Measurements from ENCODE around the gene GRM4.

Gene GRM4

DNA sequence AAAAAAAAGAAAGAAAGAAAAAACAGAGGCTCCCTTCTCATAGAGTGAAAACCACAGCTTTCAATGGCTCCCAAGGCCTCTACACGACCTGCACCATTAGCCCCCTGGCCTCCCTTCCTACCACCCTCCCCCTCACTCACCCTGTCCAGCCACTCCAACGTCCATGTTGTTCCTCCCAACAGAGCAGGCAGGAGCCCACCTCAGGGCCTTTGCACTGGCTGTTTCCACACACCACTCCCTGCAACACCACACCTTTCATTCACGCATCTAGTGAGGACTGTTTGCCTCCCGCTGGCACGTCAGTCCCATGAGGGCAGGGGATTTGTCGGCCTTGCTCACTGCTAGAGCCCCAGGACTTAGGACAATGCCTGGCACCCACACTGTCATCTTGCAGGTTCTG is 39.5 kb downstream of the GRM4 start:
- DNase-seq (ENCODE audit: low read depth), result no peak

DNA sequence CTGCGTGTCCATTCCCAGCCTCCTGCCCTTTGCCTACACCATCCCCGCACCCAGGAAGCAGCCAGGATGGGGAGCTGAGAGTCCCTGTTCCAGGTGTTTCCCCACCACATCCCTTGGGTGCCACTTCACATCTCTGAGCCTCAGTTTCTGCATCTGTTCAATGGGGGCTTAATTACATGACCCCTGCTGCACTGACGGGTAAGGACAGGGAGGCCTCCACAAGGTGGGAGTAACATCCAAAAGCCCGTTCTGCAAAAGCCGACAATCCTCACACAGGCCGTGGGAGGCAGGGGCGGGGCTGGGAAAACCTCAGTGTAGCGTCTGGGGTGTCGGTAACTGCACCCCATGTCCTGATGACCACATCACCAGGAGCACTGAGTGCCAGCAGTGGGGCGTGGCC is 41.3 kb downstream of the GRM4 start:
- no peak for DNase-seq (ENCODE audit: low read depth)

DNA sequence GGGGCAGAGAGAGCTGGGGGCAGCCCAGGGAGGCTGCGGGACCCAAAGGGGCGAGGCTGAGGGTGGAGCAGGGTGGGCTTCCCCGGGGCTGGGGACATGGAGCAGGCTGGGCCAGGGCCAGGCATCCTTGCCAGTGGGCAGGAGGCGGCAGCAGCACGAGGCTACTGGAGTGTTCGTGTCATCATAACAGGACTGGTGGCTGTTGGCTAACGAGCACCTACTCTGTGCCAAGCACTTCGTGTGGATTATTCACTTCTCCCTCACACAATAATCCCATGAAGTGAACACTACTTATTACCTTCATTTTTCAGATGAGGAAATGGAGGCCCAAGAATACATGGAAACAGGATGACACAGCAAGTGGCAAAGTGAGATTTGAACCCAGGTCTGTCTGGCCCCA is 41.7 kb downstream of the GRM4 start:
- no peak for DNase-seq (ENCODE audit: low read depth)

DNA sequence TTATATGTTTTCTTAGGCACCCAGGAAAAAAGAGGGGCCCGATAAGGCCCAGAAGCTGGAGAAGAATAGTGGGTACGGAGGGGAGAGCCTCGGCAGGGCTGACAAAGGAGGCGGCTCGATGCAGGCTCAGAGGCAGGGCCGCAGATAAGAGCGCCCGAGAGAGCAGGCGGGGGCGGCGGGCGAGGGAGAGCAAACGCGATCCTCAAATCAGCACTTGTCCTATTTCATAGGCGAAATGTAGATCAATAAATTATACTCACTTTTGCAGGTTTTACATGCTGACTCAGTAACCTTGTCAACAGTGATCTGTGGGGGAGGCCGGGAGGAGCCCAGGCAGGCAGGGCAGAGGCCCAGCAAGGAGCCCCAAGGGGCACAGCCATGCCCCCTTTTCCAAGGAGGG is 42.6 kb downstream of the GRM4 start:
- DNase-seq (ENCODE audit: low read depth), result no peak

DNA sequence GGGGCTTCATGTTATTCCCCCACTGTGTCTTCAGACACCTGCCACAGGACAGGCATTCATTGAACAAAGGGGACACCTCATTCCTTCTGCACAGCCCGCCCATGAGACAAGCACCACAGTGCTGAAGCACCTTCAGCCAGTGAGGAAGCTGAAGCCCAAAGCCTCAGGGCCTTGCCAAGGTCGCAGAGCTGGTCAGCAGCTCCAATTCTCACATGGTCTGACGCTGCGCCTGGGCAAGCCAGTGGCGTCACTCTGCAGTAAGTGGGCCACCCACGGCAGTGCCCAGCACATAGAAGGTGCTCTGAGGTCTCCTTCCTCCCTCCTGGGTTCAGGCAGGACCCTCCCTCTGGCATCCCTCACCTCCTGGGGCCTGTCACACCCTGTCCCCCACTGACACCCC is 43.2 kb downstream of the GRM4 start:
- DNase-seq (ENCODE audit: low read depth), result no peak

DNA sequence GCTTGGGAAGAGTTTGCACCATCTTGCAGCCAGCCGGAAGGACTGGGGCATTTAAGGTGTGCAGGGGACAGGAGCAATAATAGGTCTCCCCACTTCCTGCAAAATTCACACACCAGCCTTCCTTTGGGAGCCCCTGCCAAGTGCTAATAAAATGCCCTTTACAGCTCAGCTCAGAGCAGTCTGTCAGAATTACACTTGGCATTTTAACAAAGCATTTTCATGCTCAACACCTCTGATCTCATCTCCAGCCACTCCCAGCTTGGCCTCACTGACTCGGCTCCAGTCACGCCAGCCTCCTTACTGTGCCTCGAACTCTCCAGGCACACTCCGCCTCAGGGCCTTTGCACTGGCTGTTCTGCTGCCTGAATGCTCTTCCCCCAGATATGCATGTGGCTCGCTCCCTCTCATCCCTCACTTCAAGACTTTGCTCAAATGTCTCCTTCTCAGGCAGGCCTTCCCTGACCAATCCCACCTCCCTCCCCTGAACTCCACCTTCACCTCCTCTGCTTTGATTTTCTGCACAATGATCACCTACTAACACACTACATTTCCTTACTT is 43.7 kb downstream of the GRM4 start:
- no peak for DNase-seq (ENCODE audit: low read depth)

DNA sequence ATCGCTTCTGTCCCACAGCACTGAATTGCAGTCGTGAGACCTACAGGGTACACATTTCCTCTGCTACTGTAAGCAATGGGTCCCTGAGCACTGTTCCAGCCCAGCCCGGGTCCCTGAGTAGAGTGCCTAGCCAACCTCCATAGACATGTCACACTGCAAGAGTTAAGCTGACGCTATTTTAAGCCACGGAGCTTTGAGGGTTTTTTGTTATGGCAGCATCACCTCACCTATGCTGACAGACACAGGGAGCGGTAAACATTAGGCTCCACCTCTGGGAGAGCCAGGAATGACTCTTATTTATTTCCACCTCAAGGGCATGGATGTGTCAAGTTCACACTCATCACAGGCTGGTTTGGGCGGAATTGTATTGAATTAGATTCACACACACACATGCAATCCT is 45.1 kb downstream of the GRM4 start:
- DNase-seq (ENCODE audit: low read depth), result no peak

DNA sequence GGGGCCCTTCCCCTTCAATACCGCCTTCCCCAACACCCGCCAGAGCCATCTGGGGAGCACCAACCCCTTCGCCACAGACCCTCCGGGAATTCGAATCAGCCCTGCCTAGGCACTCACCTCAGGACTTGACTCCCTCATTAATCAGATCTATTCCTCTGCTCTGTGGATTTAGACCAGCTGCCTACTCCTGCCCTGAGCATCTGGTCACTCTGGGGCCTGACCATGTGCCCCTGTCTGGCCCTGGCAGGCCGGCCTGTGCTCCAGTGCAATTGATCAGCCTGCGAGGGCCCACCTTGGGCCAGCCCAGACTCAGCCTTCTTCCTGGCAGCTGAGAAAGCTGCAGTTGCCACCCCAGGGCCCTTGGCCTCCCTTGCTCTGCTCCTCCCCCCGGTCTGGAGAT is 46.0 kb downstream of the GRM4 start:
- DNase-seq (ENCODE audit: low read depth), result no peak

DNA sequence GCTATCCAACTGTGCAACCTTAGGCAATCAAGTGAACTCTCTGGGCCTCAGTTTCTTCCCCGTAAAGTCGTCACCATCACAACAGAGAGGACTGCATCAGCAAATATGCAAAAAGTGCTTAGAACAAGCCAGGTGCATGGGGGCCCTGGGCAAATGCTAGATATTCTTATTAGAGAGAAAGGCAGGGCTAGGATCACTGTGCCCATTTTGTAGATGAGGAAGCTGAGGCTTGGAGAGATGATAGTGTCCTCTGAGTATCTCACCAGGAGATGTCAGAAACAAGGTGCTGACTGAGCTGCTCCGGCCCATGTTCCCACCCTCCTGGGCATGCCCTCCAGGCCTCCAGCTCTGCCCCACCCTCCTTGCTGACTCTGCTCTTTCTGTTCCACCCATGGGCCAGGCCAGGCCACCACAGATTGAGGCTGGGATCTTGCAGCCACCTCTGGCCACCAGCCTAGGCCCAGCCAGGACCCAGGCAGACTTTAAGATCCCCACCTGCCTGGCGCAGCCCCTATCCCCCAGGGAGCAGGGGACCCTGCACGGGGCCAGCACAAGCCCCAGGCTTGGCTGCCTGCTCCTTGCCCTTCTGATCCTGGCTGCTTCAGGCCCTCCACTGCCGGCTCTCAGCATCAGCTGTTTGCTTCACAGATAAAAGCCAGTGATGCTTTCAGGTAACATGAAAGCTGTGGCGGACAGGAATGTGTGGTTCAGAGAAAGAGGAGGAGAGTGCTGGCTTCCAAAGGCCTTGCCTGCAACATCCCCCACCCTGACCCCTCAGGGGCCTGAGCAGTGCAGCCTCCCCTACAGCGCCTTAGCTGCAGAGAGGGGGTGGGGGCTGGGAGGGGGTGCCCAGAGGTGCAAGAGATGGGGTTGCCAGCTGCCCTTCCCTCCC is 47.6 kb downstream of the GRM4 start:
- DNase-seq (ENCODE audit: low read depth), result no peak

DNA sequence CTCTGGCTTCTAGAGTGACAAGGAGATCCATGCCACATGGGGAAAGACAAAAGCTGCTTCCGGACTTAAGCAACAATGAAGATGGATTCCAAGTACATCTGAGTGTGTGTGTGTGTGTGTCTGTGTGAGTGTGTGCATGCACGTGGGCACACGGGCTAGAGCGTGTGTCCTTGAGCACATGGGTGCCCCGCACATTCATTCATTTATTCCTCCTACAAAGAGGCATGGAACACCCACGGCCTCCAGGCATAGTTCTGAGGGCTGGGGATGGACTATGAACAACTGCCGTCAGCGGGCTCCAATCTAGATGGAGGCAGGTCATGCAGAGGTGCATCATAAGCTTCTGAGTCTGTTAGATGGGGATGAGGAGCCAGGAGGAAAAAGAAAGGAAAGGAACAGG is 49.1 kb downstream of the GRM4 start:
- DNase-seq (ENCODE audit: low read depth), result no peak

DNA sequence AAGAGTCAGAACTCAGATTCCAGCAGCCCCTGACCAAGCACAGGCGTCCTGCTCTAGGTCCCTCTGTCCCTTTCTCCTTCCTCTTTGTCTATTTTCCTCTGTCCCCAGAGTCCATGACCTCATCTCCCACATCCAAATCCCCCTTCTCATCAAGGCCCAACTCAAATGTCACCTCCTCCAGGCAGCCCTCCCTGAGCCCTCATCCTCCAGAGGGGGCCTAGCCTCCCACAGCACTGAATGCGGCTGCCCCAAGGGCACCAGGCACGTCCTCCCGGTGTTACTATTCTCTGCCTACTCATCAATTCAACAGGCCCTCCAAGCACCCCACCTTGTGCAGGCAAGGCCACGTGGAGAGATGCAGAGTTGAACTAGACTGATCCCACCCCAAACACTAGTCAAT is 49.7 kb downstream of the GRM4 start:
- no peak for DNase-seq (ENCODE audit: low read depth)

DNA sequence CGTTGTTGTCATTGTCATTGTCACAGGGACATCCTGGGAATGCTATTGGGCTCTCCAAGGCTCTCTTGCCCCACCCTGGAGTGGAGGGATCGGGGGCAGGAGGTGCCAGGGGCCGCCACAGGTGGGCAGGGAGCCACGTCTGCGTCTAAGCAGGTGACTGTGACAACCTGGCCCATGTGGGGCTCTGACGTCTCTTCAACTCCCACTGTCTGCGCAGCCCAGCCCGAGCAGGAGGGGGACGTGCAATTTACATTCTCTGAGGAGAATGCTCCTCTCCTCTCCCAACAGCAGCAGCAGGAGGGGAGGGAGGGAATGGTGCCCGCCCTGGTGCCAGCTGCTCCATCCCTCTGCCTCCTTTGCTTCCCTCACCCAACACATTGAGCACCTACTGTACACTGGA is 50.1 kb downstream of the GRM4 start:
- DNase-seq (ENCODE audit: low read depth), result no peak

DNA sequence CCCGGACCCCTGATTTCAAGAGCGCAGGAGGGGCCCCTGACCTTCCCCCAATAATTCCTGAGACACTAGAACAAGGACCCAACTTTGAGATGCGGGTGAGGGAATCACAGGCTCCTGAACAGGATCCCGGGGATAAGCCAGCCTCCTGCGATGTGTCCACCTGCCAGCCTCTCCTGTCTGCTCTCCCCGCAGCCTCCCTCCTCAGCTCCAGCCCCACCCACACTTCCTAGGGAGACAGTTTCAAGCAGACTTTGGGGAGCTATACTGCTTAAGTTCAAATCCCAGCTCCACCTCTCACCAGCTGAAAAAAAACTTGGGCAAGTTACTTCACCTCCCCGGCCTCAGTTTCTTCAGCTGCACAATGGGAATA is 50.8 kb downstream of the GRM4 start:
- DNase-seq (ENCODE audit: low read depth), result no peak

DNA sequence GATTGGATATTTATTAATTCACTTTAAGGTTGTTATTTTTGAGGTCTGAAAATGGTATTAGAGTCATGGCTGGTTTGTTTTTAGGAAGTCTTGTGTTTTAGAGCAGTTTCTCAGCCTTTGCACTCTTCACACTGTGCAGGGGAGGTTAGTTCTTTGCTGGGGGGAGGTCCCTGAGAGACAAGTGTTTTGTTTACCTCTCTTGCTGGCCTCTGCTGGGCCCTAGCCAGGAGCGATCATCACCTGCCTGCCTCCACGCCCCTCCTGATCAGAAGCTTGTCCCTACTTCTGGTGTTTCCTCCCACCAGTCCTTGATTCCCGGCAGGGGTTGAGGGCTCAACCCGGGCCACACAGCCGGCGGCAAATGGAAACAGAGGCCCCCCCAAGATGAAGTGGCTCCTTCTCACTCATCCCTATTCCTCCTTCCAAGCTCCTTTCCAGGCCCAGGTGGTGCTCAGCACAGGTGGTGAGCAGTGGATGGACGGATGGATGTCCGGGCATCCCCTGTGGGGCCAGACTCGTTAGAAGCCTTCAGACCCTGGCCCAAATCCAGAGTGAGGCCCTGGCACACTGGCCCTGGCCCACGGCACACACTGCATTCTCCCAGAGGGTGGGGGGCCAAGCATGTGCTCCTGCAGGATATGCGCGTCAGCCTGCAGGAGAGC is 51.3 kb downstream of the GRM4 start:
- no peak for DNase-seq (ENCODE audit: low read depth)

DNA sequence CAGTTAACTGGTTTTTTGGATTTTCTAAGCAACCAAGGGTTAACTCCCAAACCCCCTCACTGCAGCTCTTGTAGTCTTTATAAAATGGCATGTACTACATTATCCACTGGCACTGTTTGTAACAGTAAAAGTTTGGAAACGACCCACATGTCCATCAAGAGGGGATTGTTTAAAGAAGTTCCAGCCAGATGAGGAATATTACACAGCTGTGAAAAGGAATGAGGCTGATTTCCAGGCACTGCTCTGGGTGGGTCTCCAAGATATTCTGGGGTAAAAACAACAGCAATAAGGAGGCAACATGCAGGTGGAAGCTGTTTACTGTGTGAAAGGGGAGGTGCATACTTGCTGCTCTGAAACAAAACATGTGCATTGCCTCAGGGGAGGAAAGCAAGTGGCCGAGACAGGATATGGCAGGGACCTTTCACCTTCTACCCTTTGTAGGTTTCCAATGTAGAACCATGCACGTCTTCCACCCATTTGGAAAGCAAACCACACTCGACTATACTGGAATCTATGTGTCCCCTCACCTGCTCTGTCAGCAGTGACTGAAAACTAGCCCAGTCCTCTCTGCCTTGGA is 51.9 kb downstream of the GRM4 start:
- no peak for DNase-seq (ENCODE audit: low read depth)

DNA sequence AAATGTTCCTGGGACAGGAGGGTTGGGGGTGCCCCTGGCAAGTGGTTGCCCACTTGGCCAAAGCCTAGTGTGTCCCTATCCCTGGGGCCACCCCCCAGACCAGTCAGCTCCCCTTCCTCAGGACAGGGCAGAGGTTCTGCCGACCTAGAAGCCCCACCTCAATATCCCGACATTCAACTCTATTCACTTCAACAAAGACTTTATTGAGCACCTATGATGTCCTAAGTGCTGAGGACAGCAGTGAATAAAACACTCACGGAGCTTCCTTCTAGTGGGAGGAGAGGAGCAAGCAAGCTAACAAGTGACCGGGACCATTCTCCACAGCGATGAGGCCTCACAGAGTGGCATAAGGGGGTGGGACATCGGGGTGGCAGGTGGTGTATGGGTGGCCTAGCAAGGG is 52.7 kb downstream of the GRM4 start:
- no peak for DNase-seq (ENCODE audit: low read depth)

DNA sequence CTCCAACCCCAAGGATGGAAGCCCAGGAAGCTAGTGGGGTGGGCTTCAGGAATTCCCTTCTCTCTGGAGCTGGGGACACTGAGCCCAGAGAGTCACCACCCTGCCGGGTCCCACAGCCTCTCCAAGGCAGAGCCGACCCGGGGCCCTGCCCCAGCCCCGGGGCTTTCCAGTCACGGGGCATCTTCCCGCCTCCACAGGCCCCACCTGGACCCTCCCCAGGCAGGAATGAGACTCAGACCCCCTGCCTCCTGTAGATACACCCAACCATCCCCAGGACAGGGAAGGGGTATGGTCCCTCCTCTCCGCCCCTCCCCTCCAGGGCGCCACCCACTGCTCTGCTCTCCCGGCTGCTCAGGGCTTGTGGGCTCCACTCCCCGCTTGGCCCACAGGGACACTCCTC is 53.3 kb downstream of the GRM4 start:
- DNase-seq (ENCODE audit: low read depth), result no peak

DNA sequence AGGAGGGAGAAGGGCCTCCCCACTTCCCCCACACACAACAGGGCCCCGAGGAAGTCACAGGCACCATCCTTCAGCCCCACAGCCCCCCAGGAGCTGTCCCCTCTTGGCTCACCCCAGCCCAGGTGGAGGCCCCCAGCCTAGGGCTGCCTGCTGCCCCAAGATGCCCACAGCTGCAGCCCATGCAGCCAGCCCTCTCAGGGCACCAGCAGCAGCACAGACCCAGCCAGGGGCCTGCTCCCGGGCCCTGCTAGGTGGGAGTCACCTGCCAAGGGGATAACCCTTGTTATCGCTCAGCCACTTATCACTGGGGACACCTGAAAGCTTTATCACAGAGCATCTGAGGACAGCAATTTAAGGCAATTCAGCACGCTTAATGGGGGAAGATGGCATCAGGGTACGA is 55.0 kb downstream of the GRM4 start:
- DNase-seq (ENCODE audit: low read depth), result no peak

DNA sequence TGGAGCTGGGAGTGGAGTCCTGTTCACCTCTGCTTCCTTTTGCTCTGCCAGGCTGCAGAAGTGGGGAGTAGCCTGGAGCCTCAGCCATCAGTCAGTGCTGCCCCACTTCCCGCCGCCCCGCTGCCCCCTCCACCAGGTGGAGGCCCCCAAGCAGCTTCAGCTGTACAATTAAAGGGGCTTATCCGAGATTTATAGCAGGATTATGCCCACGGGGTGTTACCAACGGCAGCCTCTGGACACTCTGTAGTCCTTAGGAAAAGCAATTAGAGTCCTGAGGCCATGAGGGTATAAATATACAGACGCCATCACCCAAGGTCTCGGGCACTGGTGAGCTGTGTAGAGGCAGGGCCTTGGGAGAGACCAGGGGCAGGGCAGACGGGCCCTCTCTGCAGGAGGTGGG is 55.4 kb downstream of the GRM4 start:
- DNase-seq (ENCODE audit: low read depth), result no peak

DNA sequence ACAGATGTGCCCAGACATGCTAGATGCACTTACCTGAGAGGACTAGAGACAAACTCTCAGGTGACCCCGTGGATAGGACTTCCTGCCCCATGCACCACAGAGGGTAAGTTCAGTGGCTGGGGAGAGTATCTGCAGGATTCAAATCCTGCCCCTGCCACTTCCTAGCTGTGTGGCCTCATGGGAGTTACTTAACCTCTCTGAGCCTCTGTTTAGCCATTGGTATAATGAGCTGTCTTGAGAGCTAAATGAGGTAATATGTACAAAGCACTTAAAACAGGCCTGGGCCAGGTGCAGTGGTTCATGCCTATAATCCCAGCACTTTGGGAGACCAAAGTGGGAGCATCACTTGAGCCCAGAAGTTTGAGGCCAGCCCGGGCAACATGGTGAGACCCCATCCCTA is 59.3 kb downstream of the GRM4 start:
- no peak for DNase-seq (ENCODE audit: low read depth)

DNA sequence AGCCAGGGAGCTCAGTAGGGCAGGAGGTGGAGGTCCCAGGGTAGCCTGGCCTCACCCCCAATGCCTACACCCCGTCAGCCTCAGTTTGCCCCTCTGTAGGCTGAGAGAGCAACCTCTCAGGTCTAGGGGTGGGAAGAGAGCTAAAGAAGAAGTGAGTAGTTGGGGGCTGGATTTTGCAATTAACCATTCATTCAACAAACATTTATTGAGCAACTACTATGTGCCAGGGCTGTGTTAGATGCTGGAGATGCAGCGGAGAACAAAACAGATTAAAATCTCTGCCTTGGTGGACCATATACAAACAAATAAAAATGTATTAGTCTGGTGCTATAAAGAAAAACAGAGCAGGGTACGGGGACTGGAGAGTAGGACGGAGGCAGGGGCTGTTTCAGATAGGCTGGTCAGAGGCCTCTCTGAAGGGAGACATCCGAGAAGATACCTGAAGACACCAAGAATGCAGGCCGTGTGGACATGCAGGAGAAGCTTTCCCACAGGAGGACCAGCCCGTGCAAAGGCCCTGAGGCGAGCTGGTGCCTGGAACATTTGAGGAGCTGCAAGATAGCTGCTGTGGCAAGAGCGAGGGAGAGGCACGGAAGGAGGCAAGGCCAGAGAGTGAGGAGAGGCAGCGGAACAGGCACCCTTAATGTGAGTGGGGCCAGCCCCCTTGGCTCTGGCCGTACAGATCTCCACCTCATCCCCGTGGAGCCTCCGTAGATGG is 60.3 kb downstream of the GRM4 start:
- no peak for DNase-seq (ENCODE audit: low read depth)

DNA sequence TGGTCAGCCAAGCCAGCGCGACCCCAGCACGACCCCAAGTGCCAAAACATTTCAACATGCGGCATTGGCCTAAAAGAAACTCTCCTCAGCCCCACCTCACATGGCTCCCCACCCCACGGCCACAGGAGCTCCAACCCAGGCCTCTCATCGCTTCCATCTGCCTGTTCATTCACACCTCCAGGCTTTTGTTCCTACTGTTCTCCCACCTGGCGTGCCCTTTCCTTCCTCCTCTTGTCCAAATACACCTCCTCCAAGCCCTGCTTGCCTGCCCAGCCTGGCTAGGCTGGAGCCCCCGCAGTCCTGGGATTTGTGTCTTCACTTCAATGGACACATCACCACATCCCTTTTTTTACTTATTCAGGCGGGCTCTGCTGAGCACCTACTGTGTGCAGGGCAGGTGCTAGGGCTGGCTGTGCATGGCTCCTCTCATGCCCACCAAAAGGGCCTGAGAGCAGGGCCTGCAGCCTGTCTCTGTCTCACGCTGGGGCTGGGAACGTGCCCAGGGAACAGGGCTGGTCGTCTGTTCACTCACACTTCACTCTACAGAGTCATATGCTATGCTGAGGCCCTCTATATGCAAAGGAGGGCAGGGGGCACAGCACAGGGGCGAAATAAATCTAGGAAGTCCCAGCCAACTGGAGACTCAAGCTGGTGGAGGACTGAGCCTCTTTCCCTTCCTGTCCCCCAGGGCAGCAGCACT is 61.1 kb downstream of the GRM4 start:
- DNase-seq (ENCODE audit: low read depth), result no peak

Data from activated T-cell treated with anti-CD3 and anti-CD28 coated beads for 48 hours (primary cell).